ENCODE data around the gene RRP1. TPM values are rescaled to one million over a fixed set of nuclear protein-coding genes. Genes with fewer than 3 reads are reported as not detected.

The RRP1 gene, protein sequence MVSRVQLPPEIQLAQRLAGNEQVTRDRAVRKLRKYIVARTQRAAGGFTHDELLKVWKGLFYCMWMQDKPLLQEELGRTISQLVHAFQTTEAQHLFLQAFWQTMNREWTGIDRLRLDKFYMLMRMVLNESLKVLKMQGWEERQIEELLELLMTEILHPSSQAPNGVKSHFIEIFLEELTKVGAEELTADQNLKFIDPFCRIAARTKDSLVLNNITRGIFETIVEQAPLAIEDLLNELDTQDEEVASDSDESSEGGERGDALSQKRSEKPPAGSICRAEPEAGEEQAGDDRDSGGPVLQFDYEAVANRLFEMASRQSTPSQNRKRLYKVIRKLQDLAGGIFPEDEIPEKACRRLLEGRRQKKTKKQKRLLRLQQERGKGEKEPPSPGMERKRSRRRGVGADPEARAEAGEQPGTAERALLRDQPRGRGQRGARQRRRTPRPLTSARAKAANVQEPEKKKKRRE
- total RNA-seq = 10 to 100 TPM; 87.4 to 93.4 TPM
- polyA plus RNA-seq = 21.8 TPM

DNA sequence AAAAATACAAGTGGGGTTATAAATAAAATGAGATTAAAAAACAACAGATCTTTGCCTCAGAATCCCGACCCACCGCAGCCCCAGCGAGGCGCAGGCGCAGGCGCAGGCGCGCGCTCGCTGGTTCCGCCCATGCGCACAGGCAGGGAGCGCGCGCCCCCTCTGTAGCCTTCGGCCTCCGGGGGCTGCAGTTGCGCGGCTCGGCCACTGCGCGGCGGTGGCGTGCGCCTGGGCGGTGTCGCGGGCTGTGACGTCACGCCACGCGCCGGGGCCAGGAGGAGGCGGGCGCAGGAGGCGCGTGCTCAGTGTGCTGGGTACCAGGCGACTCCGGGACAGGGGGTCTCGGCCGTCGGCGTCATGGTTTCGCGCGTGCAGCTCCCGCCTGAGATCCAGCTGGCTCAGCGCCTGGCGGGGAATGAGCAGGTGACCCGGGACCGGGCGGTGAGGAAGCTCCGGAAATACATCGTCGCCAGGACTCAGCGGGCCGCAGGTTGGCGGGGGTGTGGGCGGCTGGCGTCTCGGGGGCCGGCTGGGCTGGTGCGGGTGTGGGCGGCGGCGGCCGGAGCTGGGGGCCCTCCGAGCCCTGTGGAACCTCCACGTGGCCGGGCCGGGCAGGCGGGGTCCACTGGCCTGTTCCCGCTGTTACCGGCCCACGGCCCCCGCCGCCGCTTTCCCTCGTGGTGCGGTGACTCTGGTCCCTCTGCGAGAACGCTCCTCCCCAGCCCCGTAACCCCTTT is at the start of gene RRP1:
TSS of gene RRP1 (plus strand) at position 302 of the 734 bp plus-strand sequence. CDS start at position 355, 53 bp downstream.
- H3K36me3 Mint-ChIP-seq = peaks cover 0 to 39% (median 2%) of the 10 kb centered on the region in 3 donors
- peak within 1 kb of the TSS; percentile 49 to 96 (median 93) for H3K27ac Mint-ChIP-seq
- peaks cover 13% of the 10 kb centered on the region for H3K4me1 ChIP-seq (ENCODE audit: insufficient read depth, low read length)
- H3K4me1 Mint-ChIP-seq = peaks cover 21 to 30% (median 24%) of the 10 kb centered on the region in 3 donors
- peak within 1 kb of the TSS; percentile 74 for H3K4me3 ChIP-seq (ENCODE audit: low read length)
- peaks cover 28% of the 10 kb centered on the region for H3K36me3 ChIP-seq (ENCODE audit: insufficient read depth, low read length)
- peak within 1 kb of the TSS; percentile 87 to 96 (median 91) for H3K4me3 Mint-ChIP-seq
- H3K9me3 Mint-ChIP-seq = no peaks in the 10 kb centered on the region
- ChIA-PET POLR2A (interaction anchor here (0.6 kb wide), 2 partner anchors 38 to 129 kb away, joined by 3 read pairs; no protein-coding TSS in a partner anchor), CTCF (interaction anchor here (0.6 to 2.4 kb wide), 10 partner anchors 10 to 210 kb away, joined by 3 to 6 read pairs (median 4); no protein-coding TSS in a partner anchor)
- H3K27ac ChIP-seq (ENCODE audit: low read depth, low read length) = peak within 1 kb of the TSS; percentile 70
- no peaks in the 10 kb centered on the region for H3K27me3 ChIP-seq (ENCODE audit: insufficient read depth, low read length, poor library complexity, severe bottlenecking)
- no peaks in the 10 kb centered on the region for H3K9me3 ChIP-seq (ENCODE audit: low read length)
- peaks cover 0 to 2% of the 10 kb centered on the region in 2 donors for H3K27me3 Mint-ChIP-seq
- peak; percentile 93 to 97 (median 94) for DNase-seq

DNA sequence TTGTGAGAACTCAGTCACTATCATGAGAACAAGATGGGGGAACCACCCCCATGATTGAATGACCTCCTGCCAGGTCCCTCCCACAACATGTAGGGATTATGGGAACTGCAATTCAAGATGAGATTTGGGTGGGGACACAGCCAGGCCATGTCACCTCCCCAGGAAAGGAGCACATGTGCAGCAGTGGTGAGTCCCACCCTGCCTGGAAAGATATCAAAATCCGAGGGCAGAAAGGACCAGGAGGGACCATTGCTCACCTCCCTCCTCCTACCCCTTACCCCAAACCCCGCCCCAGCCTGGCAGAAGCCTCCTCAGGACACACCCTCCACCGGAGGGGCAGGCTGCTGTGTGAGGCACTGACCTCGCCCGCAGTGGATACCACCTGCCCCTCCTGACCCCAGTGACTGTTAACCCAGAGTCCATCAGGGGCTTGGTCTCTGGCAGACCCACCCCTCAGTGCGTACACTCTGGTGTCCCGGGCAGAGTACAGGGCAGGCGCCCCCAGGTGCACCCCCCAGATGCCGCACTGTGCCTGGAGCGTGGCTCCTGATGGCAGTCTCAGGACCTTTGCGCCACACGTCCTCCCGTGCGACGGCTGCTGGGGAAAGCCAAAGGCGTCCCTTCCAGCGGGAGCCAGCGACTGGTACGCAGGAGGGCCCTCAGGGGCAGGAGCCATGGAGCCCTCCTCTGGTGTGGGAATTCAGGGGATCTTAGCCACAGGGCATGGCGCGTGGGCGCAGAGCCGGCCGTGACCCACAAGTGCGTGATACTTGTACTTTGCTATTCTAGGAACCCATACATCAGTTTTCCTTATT is 49.5 kb upstream of the RRP1 start:
- POLR2A ChIA-PET = no interaction called here
- CTCF ChIA-PET = interaction anchor here (1.2 kb wide), 1 partner anchor 11 kb away, joined by 3 read pairs; no protein-coding TSS in a partner anchor
- Mint-ChIP-seq H3K27ac (peak overlapping the region in 2 of 8 donors; percentile 57 to 76), H3K4me1 (peaks cover 4 to 12% (median 9%) of the 10 kb centered on the region in 3 donors), H3K27me3 (no peaks in the 10 kb centered on the region), H3K36me3 (peaks cover 2 to 36% (median 4%) of the 10 kb centered on the region in 3 donors), H3K4me3 (no peak overlapping the region), H3K9me3 (no peaks in the 10 kb centered on the region)
- Histone ChIP-seq H3K27ac (ENCODE audit: low read depth, low read length) (no peak overlapping the region), H3K9me3 (ENCODE audit: low read length) (no peaks in the 10 kb centered on the region), H3K27me3 (ENCODE audit: insufficient read depth, low read length, poor library complexity, severe bottlenecking) (no peaks in the 10 kb centered on the region), H3K4me1 (ENCODE audit: insufficient read depth, low read length) (peaks cover 2% of the 10 kb centered on the region), H3K4me3 (ENCODE audit: low read length) (no peak overlapping the region), H3K36me3 (ENCODE audit: insufficient read depth, low read length) (peaks cover 4% of the 10 kb centered on the region)
- no peak for DNase-seq

DNA sequence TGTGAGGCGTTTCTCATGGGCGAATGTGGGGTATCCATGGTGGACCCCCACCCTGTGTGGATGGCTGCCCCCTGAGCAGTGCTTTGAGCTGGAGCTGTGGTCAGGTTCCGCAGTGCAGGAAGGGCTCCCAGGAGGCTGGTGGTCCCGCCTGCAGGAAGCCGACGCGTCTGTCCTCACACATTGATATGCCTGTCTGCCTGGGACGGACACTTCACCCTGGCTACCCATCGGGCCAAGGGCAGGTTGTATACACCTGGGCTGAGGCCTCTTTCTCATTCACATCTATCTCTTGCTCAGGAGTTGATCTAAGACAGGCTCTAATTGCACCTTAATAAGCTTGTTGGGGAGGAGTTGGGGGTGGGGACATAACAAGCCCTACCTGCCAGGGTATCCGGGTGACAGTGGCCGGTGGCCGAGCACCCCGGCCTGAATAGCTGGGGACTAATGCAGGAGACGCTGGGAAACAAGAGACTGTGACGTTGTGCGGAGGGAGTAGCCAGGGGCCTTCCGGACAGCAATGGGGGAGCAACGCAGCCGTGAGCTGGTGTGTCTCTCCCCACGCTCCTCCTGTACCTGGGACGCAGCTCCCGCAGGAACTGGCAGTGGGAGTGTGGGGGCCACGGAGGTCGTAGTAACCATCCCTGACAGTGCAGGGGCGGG is 48.8 kb upstream of the RRP1 start:
- Mint-ChIP-seq H3K27me3 (no peaks in the 10 kb centered on the region), H3K36me3 (peaks cover 3 to 38% (median 6%) of the 10 kb centered on the region in 3 donors), H3K27ac (peak overlapping the region in 4 of 8 donors; percentile 48 to 80 (median 77)), H3K4me1 (peaks cover 2 to 10% (median 9%) of the 10 kb centered on the region in 3 donors), H3K4me3 (no peak overlapping the region), H3K9me3 (no peaks in the 10 kb centered on the region)
- no peaks in the 10 kb centered on the region for H3K9me3 ChIP-seq (ENCODE audit: low read length)
- DNase-seq = no peak
- no peak overlapping the region for H3K4me3 ChIP-seq (ENCODE audit: low read length)
- ChIA-PET POLR2A (no interaction called here), CTCF (interaction anchor here (1.2 kb wide), 1 partner anchor 12 kb away, joined by 3 read pairs; no protein-coding TSS in a partner anchor)
- no peaks in the 10 kb centered on the region for H3K4me1 ChIP-seq (ENCODE audit: insufficient read depth, low read length)
- H3K36me3 ChIP-seq (ENCODE audit: insufficient read depth, low read length) = peaks cover 4% of the 10 kb centered on the region
- H3K27ac ChIP-seq (ENCODE audit: low read depth, low read length) = no peak overlapping the region
- no peaks in the 10 kb centered on the region for H3K27me3 ChIP-seq (ENCODE audit: insufficient read depth, low read length, poor library complexity, severe bottlenecking)

DNA sequence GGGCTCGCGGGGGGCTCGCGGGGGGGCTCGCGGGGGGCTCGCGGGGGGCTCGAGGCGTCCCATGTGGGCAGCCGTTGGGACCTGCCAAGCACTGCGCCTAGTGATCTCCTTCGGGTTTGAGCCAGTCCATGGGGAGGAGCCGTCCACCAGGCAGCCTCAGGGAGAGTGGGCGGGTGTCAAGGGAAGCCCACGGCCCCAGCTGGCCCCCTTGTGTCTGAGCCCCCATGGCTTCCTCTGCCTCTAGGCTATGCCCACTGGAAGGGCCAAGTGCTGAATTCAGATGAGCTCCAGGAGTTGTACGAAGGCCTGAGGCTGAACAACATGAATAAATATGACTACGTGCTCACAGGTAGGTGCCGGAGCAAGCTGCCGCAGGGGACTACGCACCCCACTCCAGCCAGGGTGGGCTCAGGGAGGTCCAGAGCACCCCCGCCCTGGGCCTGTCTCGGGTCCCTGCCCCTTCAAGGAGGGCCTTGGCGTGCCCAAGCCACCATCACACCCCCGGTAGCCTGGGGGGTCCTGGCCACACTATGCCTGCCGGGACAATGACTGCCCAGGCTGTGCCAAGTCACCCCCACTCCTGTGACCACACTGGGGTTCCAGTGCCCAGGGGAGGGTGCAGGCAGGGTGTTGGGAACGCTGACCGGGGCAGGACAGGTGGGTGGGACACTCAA is 47.8 kb upstream of the RRP1 start:
- no peaks in the 10 kb centered on the region for H3K9me3 ChIP-seq (ENCODE audit: low read length)
- H3K36me3 ChIP-seq (ENCODE audit: insufficient read depth, low read length) = peaks cover 4% of the 10 kb centered on the region
- Mint-ChIP-seq H3K4me3 (no peak overlapping the region), H3K36me3 (peaks cover 3 to 40% (median 10%) of the 10 kb centered on the region in 3 donors), H3K27ac (no peak overlapping the region), H3K4me1 (peaks cover 2 to 10% (median 9%) of the 10 kb centered on the region in 3 donors), H3K27me3 (no peaks in the 10 kb centered on the region), H3K9me3 (no peaks in the 10 kb centered on the region)
- H3K4me3 ChIP-seq (ENCODE audit: low read length) = no peak overlapping the region
- no peaks in the 10 kb centered on the region for H3K4me1 ChIP-seq (ENCODE audit: insufficient read depth, low read length)
- CTCF ChIA-PET = no interaction called here
- no peak for DNase-seq
- POLR2A ChIA-PET = no interaction called here
- no peak overlapping the region for H3K27ac ChIP-seq (ENCODE audit: low read depth, low read length)
- H3K27me3 ChIP-seq (ENCODE audit: insufficient read depth, low read length, poor library complexity, severe bottlenecking) = no peaks in the 10 kb centered on the region

DNA sequence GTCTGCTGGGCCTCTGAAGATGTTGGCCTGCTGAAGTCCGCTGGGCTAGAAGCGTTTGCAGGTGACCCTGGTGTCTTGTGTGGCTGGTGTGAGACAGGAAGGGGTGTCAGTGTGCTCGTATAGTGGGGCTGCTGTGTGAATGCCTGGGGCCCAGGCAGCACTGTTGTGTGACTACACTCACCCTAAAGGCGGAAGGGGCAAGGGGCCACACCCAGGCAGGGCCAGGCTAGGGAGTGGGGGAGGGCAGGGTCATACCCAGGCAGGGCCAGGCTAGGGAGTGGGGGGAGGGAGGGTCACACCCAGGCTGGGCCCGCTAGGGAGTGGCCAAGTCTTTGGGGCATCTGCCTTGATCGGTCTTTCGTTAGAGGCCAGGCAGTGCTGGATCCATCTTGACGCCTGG is 45.4 kb upstream of the RRP1 start:
- H3K27ac ChIP-seq (ENCODE audit: low read depth, low read length) = no peak overlapping the region
- ChIA-PET POLR2A (no interaction called here), CTCF (no interaction called here)
- Mint-ChIP-seq H3K36me3 (peaks cover 3 to 47% (median 11%) of the 10 kb centered on the region in 3 donors), H3K27me3 (no peaks in the 10 kb centered on the region), H3K27ac (peak overlapping the region in 2 of 8 donors; percentile 51 to 84), H3K4me1 (peaks cover 2 to 10% (median 9%) of the 10 kb centered on the region in 3 donors), H3K4me3 (no peak overlapping the region), H3K9me3 (no peaks in the 10 kb centered on the region)
- no peak for DNase-seq
- peaks cover 4% of the 10 kb centered on the region for H3K36me3 ChIP-seq (ENCODE audit: insufficient read depth, low read length)
- H3K4me3 ChIP-seq (ENCODE audit: low read length) = no peak overlapping the region
- no peaks in the 10 kb centered on the region for H3K4me1 ChIP-seq (ENCODE audit: insufficient read depth, low read length)
- no peaks in the 10 kb centered on the region for H3K9me3 ChIP-seq (ENCODE audit: low read length)
- H3K27me3 ChIP-seq (ENCODE audit: insufficient read depth, low read length, poor library complexity, severe bottlenecking) = no peaks in the 10 kb centered on the region

DNA sequence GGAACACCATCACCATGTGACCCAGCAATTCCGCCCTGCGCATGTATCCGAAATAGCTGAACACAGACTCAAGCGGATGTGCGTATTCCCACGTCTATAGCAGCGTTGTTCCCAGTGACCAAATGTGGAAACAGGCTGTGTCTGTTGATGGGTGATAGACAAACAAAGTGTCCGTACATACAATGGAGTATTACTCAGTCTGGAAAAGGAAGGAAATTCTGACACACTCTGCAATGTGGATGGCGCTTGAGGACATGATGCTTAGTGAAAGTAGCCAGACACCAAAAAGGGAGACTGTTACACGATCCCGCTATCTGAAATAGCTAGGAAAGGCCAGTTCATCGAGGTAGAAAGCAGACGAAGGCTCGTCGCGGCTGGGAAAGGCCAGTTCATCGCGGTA is 44.7 kb upstream of the RRP1 start:
- H3K27ac Mint-ChIP-seq = peak overlapping the region in 1 of 8 donors; percentile 40
- H3K36me3 Mint-ChIP-seq = peaks cover 3 to 50% (median 9%) of the 10 kb centered on the region in 3 donors
- no peak overlapping the region for H3K4me3 Mint-ChIP-seq
- H3K27me3 Mint-ChIP-seq = no peaks in the 10 kb centered on the region
- H3K27ac ChIP-seq (ENCODE audit: low read depth, low read length) = no peak overlapping the region
- ChIA-PET CTCF (no interaction called here), POLR2A (no interaction called here)
- no peak overlapping the region for H3K4me3 ChIP-seq (ENCODE audit: low read length)
- H3K4me1 Mint-ChIP-seq = peaks cover 0 to 6% (median 3%) of the 10 kb centered on the region in 3 donors
- no peaks in the 10 kb centered on the region for H3K9me3 Mint-ChIP-seq
- H3K9me3 ChIP-seq (ENCODE audit: low read length) = no peaks in the 10 kb centered on the region
- no peak for DNase-seq
- peaks cover 4% of the 10 kb centered on the region for H3K36me3 ChIP-seq (ENCODE audit: insufficient read depth, low read length)
- H3K4me1 ChIP-seq (ENCODE audit: insufficient read depth, low read length) = no peaks in the 10 kb centered on the region
- H3K27me3 ChIP-seq (ENCODE audit: insufficient read depth, low read length, poor library complexity, severe bottlenecking) = no peaks in the 10 kb centered on the region
